NCI-H510A treated with DMSO at 0.1 percent for 48 hours (cell line): ENCODE measurements around the gene PRRT1.
"Not testable (repeated sequence)": the region's sequence is repeated elsewhere in the genome, so short reads cannot be mapped to it uniquely, and the experiment has no call there.

Experiments
- DNase-seq: peaks from one replicate; lab custom pipeline; 2025; lab: John Stamatoyannopoulos, UW

The PRRT1 gene

GRCh38 chr6:32187725-32188380, 36.1 kb upstream of the PRRT1 start:
- not testable (repeated sequence) for DNase-seq

GRCh38 chr6:32187009-32187709, 35.4 kb upstream of the PRRT1 start:
- DNase-seq, result no peak

GRCh38 chr6:32186151-32186840, 34.6 kb upstream of the PRRT1 start:
- DNase-seq, result not testable (repeated sequence)

- DNase-seq, result peak; percentile 40
Observed at GRCh38 chr6:32185681-32186131, 34.0 kb upstream of the PRRT1 start.

GRCh38 chr6:32184084-32184640, 32.4 kb upstream of the PRRT1 start, which contains the start of gene AGER:
TSS of gene AGER (minus strand) at chr6:32184253. CDS start at chr6:32184222, 31 bp downstream.
- no peak for DNase-seq

- DNase-seq, result no peak
Observed at GRCh38 chr6:32183483-32184083, 31.8 kb upstream of the PRRT1 start.

- DNase-seq, result no peak
Observed at GRCh38 chr6:32183030-32183429, 31.3 kb upstream of the PRRT1 start.

GRCh38 chr6:32182555-32182981, 30.8 kb upstream of the PRRT1 start:
- DNase-seq, result no peak

- no peak for DNase-seq
Observed at GRCh38 chr6:32181915-32182529, 30.3 kb upstream of the PRRT1 start.

GRCh38 chr6:32181148-32181702, 29.5 kb upstream of the PRRT1 start:
- DNase-seq, result no peak

- no peak for DNase-seq
Observed at GRCh38 chr6:32179766-32180405, 28.1 kb upstream of the PRRT1 start.

- peak; percentile 22 for DNase-seq
Observed at GRCh38 chr6:32178547-32179440, 27.1 kb upstream of the PRRT1 start.

GRCh38 chr6:32177788-32178546, 26.2 kb upstream of the PRRT1 start, which contains the start of gene RNF5:
TSS of gene RNF5 (plus strand) at chr6:32178405. CDS start at chr6:32178512, 107 bp downstream.
- peak; percentile 100 for DNase-seq

GRCh38 chr6:32177183-32177787, 25.5 kb upstream of the PRRT1 start:
- peak; percentile 97 for DNase-seq

- DNase-seq, result peak; percentile 96
Observed at GRCh38 chr6:32176476-32177182, 24.9 kb upstream of the PRRT1 start.

- DNase-seq, result peak; percentile 99
Observed at GRCh38 chr6:32175711-32176475, 24.2 kb upstream of the PRRT1 start, which contains the start of gene AGPAT1. TSS of gene AGPAT1 (minus strand) at chr6:32176084. CDS start at chr6:32171496, 4,588 bp downstream.

GRCh38 chr6:32175322-32175710, 23.6 kb upstream of the PRRT1 start:
- no peak for DNase-seq
